IMR-90 (cell line): Measurements from ENCODE around the gene UTP3. TPM values are rescaled to one million over a fixed set of nuclear protein-coding genes. Genes with fewer than 3 reads are reported as not detected.
A peak's percentile ranks its signal among the peaks of the same experiment; 100 is the strongest.

Source experiments
- ATAC-seq: fragments of 200-7000 bp; cut with Tn5 transposase; 2 replicates; pipeline ENCODE4 v1.9.1; 2020; ENCODE audit warnings: low read depth, mild to moderate bottlenecking, moderate library complexity
- BruUV-seq: library from RNA; stranded (reverse); fragments of 400-500 nt; replicated peaks from 2 replicates; lab custom pipeline; 2021; lab: Mats Ljungman, UMichigan
- CTCF ChIA-PET: fragments of 300-600 bp; formaldehyde crosslinking; extraction: SDS; loops from one replicate; lab custom pipeline; 2021; ENCODE audit warnings: antibody characterized with exemption; lab: Yijun Ruan, JAX
- POLR2A ChIA-PET: fragments of 300-600 bp; sonication (Branson Sonifier 250); formaldehyde crosslinking; loops from one replicate; lab custom pipeline; 2022; ENCODE audit warnings: antibody characterized with exemption; ENCODE audit not compliant: unreplicated experiment; lab: Charles Lee
- DNase-seq: peaks from one replicate; pipeline ENCODE4 v3.0.0; 2013
- H2AFZ ChIP-seq: replicated peaks from 2 replicates; pipeline ENCODE3; 2013; ENCODE audit warnings: low read length, mild to moderate bottlenecking; ENCODE audit not compliant: poor library complexity
- H2AK5ac ChIP-seq: 2 replicates; pipeline ENCODE4 v1.6.1; 2013; ENCODE audit warnings: low read depth, low read length, inconsistent platforms
- H2AK9ac ChIP-seq: replicated peaks from 2 replicates; pipeline ENCODE3; 2013; ENCODE audit warnings: mild to moderate bottlenecking, low read depth, low read length, moderate library complexity; ENCODE audit not compliant: poor library complexity
- H2BK120ac ChIP-seq: 2 replicates; pipeline ENCODE4 v1.6.1; 2013; ENCODE audit warnings: low read depth, low read length, inconsistent platforms
- H2BK15ac ChIP-seq: 3 replicates; pipeline ENCODE4 v1.6.1; 2013; ENCODE audit warnings: low read depth, low read length, inconsistent platforms
- H2BK20ac ChIP-seq: 2 replicates; pipeline ENCODE4 v1.6.1; 2013; ENCODE audit warnings: low read depth, mild to moderate bottlenecking, inconsistent platforms, low read length, moderate library complexity
- H2BK5ac ChIP-seq: 2 replicates; pipeline ENCODE4 v1.6.1; 2013; ENCODE audit warnings: mild to moderate bottlenecking, low read depth, low read length, inconsistent platforms; ENCODE audit not compliant: poor library complexity, severe bottlenecking
- H3K14ac ChIP-seq: replicated peaks from 2 replicates; pipeline ENCODE4 v1.6.1; 2013; ENCODE audit warnings: low read depth, low read length, inconsistent platforms
- H3K18ac ChIP-seq: 2 replicates; pipeline ENCODE4 v1.6.1; 2013; ENCODE audit warnings: low read depth, low read length, control low read depth
- H3K23ac ChIP-seq: 2 replicates; pipeline ENCODE4 v1.6.1; 2013; ENCODE audit warnings: low read depth, low read length, inconsistent platforms
- H3K27ac ChIP-seq: 2 replicates; pipeline ENCODE4 v1.5.1; 2013; ENCODE audit warnings: mild to moderate bottlenecking, control low read depth, low read length; ENCODE audit not compliant: insufficient read depth
- H3K27me3 ChIP-seq: 2 replicates; pipeline ENCODE4 v1.6.1; 2013; ENCODE audit warnings: low read length; ENCODE audit not compliant: control insufficient read depth, insufficient read depth
- H3K36me3 ChIP-seq: 2 replicates; pipeline ENCODE4 v1.6.1; 2013; ENCODE audit warnings: low read length, mixed read lengths; ENCODE audit not compliant: control insufficient read depth, insufficient read depth
- H3K4ac ChIP-seq: 2 replicates; pipeline ENCODE4 v1.6.1; 2013; ENCODE audit warnings: low read depth, low read length, inconsistent platforms
- H3K4me1 ChIP-seq: 2 replicates; pipeline ENCODE4 v1.6.1; 2013; ENCODE audit warnings: low read length, mixed read lengths; ENCODE audit not compliant: control insufficient read depth, insufficient read depth
- H3K4me2 ChIP-seq: 2 replicates; pipeline ENCODE4 v1.6.1; 2013; ENCODE audit warnings: low read depth, mild to moderate bottlenecking, control low read depth, low read length, moderate library complexity
- H3K4me3 ChIP-seq: 2 replicates; pipeline ENCODE4 v1.5.1; 2013; ENCODE audit warnings: low read depth, mild to moderate bottlenecking, control low read depth, low read length, moderate library complexity; ENCODE audit not compliant: insufficient read depth
- H3K56ac ChIP-seq: 2 replicates; pipeline ENCODE4 v1.6.1; 2013; ENCODE audit warnings: low read length, inconsistent platforms; ENCODE audit not compliant: insufficient read depth; ENCODE audit errors: extremely low read depth
- H3K79me1 ChIP-seq, 2 experiments: 2 replicates each; pipeline ENCODE4 v1.6.1; 2013; ENCODE audit warnings: low read length in 2 of 2, inconsistent platforms in 1 of 2, low read depth in 1 of 2
- H3K9ac ChIP-seq: 2 replicates; pipeline ENCODE4 v1.6.1; 2013; ENCODE audit warnings: low read depth, low read length, control low read depth
- H3K9me1 ChIP-seq: 2 replicates; pipeline ENCODE4 v1.6.1; 2013; ENCODE audit warnings: low read length, inconsistent platforms; ENCODE audit not compliant: insufficient read depth
- H3K9me3 ChIP-seq: 2 replicates; pipeline ENCODE4 v1.6.1; 2013; ENCODE audit warnings: low read length; ENCODE audit not compliant: control insufficient read depth, insufficient read depth
- H4K20me1 ChIP-seq: 2 replicates; pipeline ENCODE4 v1.6.1; 2013; ENCODE audit warnings: low read length, inconsistent platforms; ENCODE audit not compliant: insufficient read depth
- H4K5ac ChIP-seq: 2 replicates; pipeline ENCODE4 v1.6.1; 2013; ENCODE audit warnings: mild to moderate bottlenecking, low read depth, low read length, control low read depth
- H4K8ac ChIP-seq, 2 experiments: 2 replicates each; pipeline ENCODE4 v1.6.1; 2013; ENCODE audit warnings: low read depth in 2 of 2, low read length in 2 of 2, control low read depth in 1 of 2, inconsistent platforms in 1 of 2
- H4K91ac ChIP-seq: 2 replicates; pipeline ENCODE4 v1.6.1; 2013; ENCODE audit warnings: low read depth, low read length, inconsistent platforms; ENCODE audit not compliant: insufficient read depth
- CTCF ChIP-seq: conservative IDR thresholded peaks from 2 replicates; pipeline ENCODE4 v1.5.1; 2012; ENCODE audit warnings: mild to moderate bottlenecking, low read depth, low read length, improper control_type of control experiment
- MXI1 ChIP-seq: IDR thresholded peaks from 2 replicates; pipeline ENCODE4 v1.6.1; 2012; ENCODE audit warnings: low read depth, mild to moderate bottlenecking, low read length, moderate library complexity, borderline replicate concordance
- POLR2A ChIP-seq: IDR thresholded peaks from 2 replicates; pipeline ENCODE4 v1.6.1; 2012; ENCODE audit warnings: mild to moderate bottlenecking, low read depth, low read length
- RAD21 ChIP-seq: IDR thresholded peaks from 2 replicates; pipeline ENCODE4 v1.6.1; 2012; ENCODE audit warnings: low read length, improper control_type of control experiment
- RFX5 ChIP-seq: IDR thresholded peaks from 2 replicates; pipeline ENCODE4 v1.8.0; 2012; ENCODE audit warnings: low read depth, mild to moderate bottlenecking, low read length, moderate library complexity
- SMC3 ChIP-seq: fragments of 150-350 bp; IDR thresholded peaks from 2 replicates; pipeline ENCODE4 v1.6.1; 2016; ENCODE audit warnings: low read depth, mild to moderate bottlenecking, antibody characterized with exemption, low read length, moderate library complexity
- WGBS, 2 experiments: methylation state at CpG; one replicate each; pipeline versions ENCODE4 v1.1.5 to v1.1.7; 2013; ENCODE audit warnings: missing lambda C conversion rate in 2 of 2; ENCODE audit not compliant: insufficient read length in 1 of 2; ENCODE audit errors: extremely low coverage in 2 of 2; 5-methylcytosine and 5-hydroxymethylcytosine counted together
- dilution Hi-C: fragments of 300-500 bp; cut with HindIII; formaldehyde crosslinking; loops from one replicate; pipeline ENCODE4 v1.14.3; 2018; ENCODE audit warnings: low sequenced_read_pairs; ENCODE audit not compliant: unreplicated experiment
- in situ Hi-C: fragments of 300-500 bp; cut with MboI; formaldehyde crosslinking; loops from 3 replicates; pipeline ENCODE4 v1.14.3; 2019; ENCODE audit warnings: low sequenced_read_pairs, inconsistent platforms, mixed read lengths
- intact Hi-C: fragments of 100-400 bp; cut with micrococcal nuclease; formaldehyde crosslinking; loops from 2 replicates; pipeline ENCODE4 v1.10.0; 2022
- polyA plus RNA-seq, 3 experiments: library from polyadenylated mRNA; depleted of rRNA; stranded (reverse); fragments of >200 nt; gene quantifications; 2 replicates each; pipeline ENCODE4 v1.2.3, GENCODE V29; 2012; ENCODE audit warnings: low replicate concordance in 1 of 3
- total RNA-seq: library from RNA; depleted of rRNA; stranded (reverse); fragments of >200 nt; gene quantifications from 2 replicates; pipeline ENCODE4 v1.2.3, GENCODE V29; 2012

The UTP3 gene
- total and polyA plus RNA-seq, 2 of the 4 experiments (the other 2 are of a cell fraction) = 14.9 to 30.7 TPM

- peak overlapping the region; percentile 52 for H2BK5ac ChIP-seq
- H3K14ac ChIP-seq = 0 out of 2 replicates have a peak overlapping the region, but pooled peaks have one; percentile 81
- peak overlapping the region; percentile 65; the same call in 1 of the 2 replicates for H3K4ac ChIP-seq
- H3K18ac ChIP-seq = peak overlapping the region; percentile 93; the same call in 1 of the 2 replicates
- H4K5ac ChIP-seq = peak overlapping the region; percentile 95; the same call in 1 of the 2 replicates
- no peaks in the 10 kb centered on the region for H3K9me3 ChIP-seq
- H2AK9ac ChIP-seq = no peak overlapping the region
- H3K27ac ChIP-seq = no peak overlapping the region
- H3K56ac ChIP-seq = no peak overlapping the region
- H3K4me1 ChIP-seq = peaks cover 2% of the 10 kb centered on the region; the same call in 1 of the 2 replicates
- POLR2A ChIA-PET = interaction anchor here (0.6 kb wide), 1 partner anchor 294 kb away, joined by 14 read pairs; no protein-coding TSS in a partner anchor
- H3K36me3 ChIP-seq = no peaks in the 10 kb centered on the region
- in situ Hi-C loops = no loop called here
- H3K4me2 ChIP-seq = peak overlapping the region; percentile 99
- peak; percentile 52 for DNase-seq
- no TSS peak for BruUV-seq
- peak; percentile 88 for ATAC-seq
- peak overlapping the region; percentile 62; the same call in 1 of the 2 replicates for H2BK120ac ChIP-seq
- H4K91ac ChIP-seq = no peak overlapping the region
- H3K27me3 ChIP-seq = no peaks in the 10 kb centered on the region
- no CpG with 5 or more reads among the region's 4 CpGs for WGBS, 2 experiments
- H3K23ac ChIP-seq = peak overlapping the region; percentile 88; the same call in 1 of the 2 replicates
- peak overlapping the region in 1 of 2 experiments; percentile 91; a peak in 2 of 4 replicates for H4K8ac ChIP-seq
- H2AK5ac ChIP-seq = no peak overlapping the region
- H4K20me1 ChIP-seq = no peaks in the 10 kb centered on the region
- peak overlapping the region; percentile 57; the same call in 1 of the 2 replicates for H3K9ac ChIP-seq
- TF ChIP-seq RFX5 = no peak
- TF ChIP-seq CTCF = peak; percentile 63
- no peak for TF ChIP-seq POLR2A
- TF ChIP-seq RAD21 = peak; percentile 75
- peak; percentile 55 for TF ChIP-seq SMC3
- TF ChIP-seq MXI1 = no peak
- intact Hi-C loops = loop anchor here (1.0 to 2.0 kb wide), 2 partner anchors 532 to 1061 kb away; no protein-coding TSS in a partner anchor
- peak overlapping the region; percentile 11 for H2AFZ ChIP-seq
- no peak overlapping the region for H2BK15ac ChIP-seq
- H3K9me1 ChIP-seq = no peaks in the 10 kb centered on the region
- no peaks in the 10 kb centered on the region for H3K79me1 ChIP-seq
- CTCF ChIA-PET = interaction anchor here (0.5 to 1.6 kb wide), 9 partner anchors 9 to 358 kb away, joined by 3 to 6 read pairs (median 4); no protein-coding TSS in a partner anchor
- peak overlapping the region; percentile 87; the same call in 1 of the 2 replicates for H2BK20ac ChIP-seq
- dilution Hi-C loops = no loop called here
- no peak overlapping the region; the same call in 1 of the 2 replicates for H3K4me3 ChIP-seq
Observed at GRCh38 chr4:70651864-70652506, 36.3 kb upstream of the UTP3 start.
